Lung (tissue), 12 donors: ENCODE measurements around the gene STMN1. TPM values are rescaled to one million over a fixed set of nuclear protein-coding genes. Genes with fewer than 3 reads are reported as not detected.

Experiments
- ATAC-seq: fragments of 200-7000 bp; cut with Tn5 transposase; one replicate; pipeline ENCODE4 v1.9.1; 2020; ENCODE audit warnings: moderate number of reproducible peaks; ENCODE audit not compliant: insufficient read depth, low FRiP score
- DNase-seq, 3 donors: peaks; one replicate each; pipeline ENCODE4 v3.0.0-alpha.2; 2013 to 2017
- H3K27ac ChIP-seq, 2 donors: one replicate each; pipeline ENCODE4 v1.5.1; 2013; ENCODE audit warnings: mild to moderate bottlenecking in 2 of 2, moderate library complexity in 2 of 2, control low read depth in 1 of 2, inconsistent platforms in 1 of 2, low read depth in 1 of 2, low read length in 1 of 2
- H3K27me3 ChIP-seq, 3 donors: one replicate each; pipeline ENCODE4 v1.5.1; 2013; ENCODE audit warnings: low read length in 2 of 3; ENCODE audit not compliant: control insufficient read depth in 3 of 3, insufficient read depth in 3 of 3
- H3K36me3 ChIP-seq, 4 donors: one replicate each; pipeline ENCODE4 v1.5.1; 2013; ENCODE audit warnings: low read length in 4 of 4, mild to moderate bottlenecking in 1 of 4, moderate library complexity in 1 of 4; ENCODE audit not compliant: control insufficient read depth in 4 of 4, insufficient read depth in 4 of 4
- H3K4me1 ChIP-seq, 5 donors: one replicate each; pipeline ENCODE4 v1.5.1; 2013; ENCODE audit warnings: low read length in 5 of 5, mild to moderate bottlenecking in 2 of 5, moderate library complexity in 1 of 5; ENCODE audit not compliant: control insufficient read depth in 5 of 5, insufficient read depth in 5 of 5
- H3K4me3 ChIP-seq: one replicate; pipeline ENCODE4 v1.5.1; 2013; ENCODE audit warnings: mild to moderate bottlenecking, control low read depth, moderate library complexity
- H3K9ac ChIP-seq, 2 donors: one replicate each; pipeline ENCODE4 v1.5.1; 2013; ENCODE audit warnings: low read length in 2 of 2, control low read depth in 1 of 2; ENCODE audit not compliant: insufficient read depth in 1 of 2
- H3K9me3 ChIP-seq, 4 donors: one replicate each; pipeline ENCODE4 v1.5.1; 2013; ENCODE audit warnings: low read length in 3 of 4, mild to moderate bottlenecking in 1 of 4, moderate library complexity in 1 of 4; ENCODE audit not compliant: control insufficient read depth in 4 of 4, insufficient read depth in 3 of 4
- CTCF ChIP-seq: IDR thresholded peaks from 2 replicates; pipeline ENCODE4 v1.5.1; 2012; ENCODE audit warnings: mild to moderate bottlenecking; ENCODE audit errors: control extremely low read depth, extremely low read depth
- WGBS, 2 donors: extraction: QIAGEN DNeasy Blood & Tissue Kit; methylation state at CpG; one replicate each; pipeline ENCODE4 v1.1.7; 2013; 5-methylcytosine and 5-hydroxymethylcytosine counted together
- polyA plus RNA-seq, 2 donors: library from polyadenylated mRNA; stranded (reverse); fragments of 200-250 nt; gene quantifications; one replicate each; pipeline ENCODE4 v1.2.1, GENCODE V29; 2013
- total RNA-seq, 2 donors: library from RNA; depleted of rRNA in 1 of 2; stranded (reverse); fragments of >200 nt in 1 of 2; gene quantifications; one replicate each; pipeline ENCODE4 v1.2.1, GENCODE V29; 2014 to 2021
- donor health status: control.
- donor health status: control.
- donor health status: Bipolar disorder and iron deficiency.
- donor health status: healthy.
- donor health status: DM: yes; HTN: yes; CAD: no.

The STMN1 gene
- total and polyA plus RNA-seq, 4 donors, result 18.5 to 118 (median 51.3) TPM

GRCh38 chr1:25890239-25891034, 15.8 kb downstream of the STMN1 start:
- DNase-seq (peak in 1 of 3 donors; percentile 30), ATAC-seq (no peak)
- Histone ChIP-seq H3K27ac (peak overlapping the region in 1 of 2 donors; percentile 59), H3K36me3 (peaks cover 0 to 12% (median 1%) of the 10 kb centered on the region in 4 donors), H3K4me3 (no peak overlapping the region), H3K27me3 (no peaks in the 10 kb centered on the region), H3K9me3 (no peaks in the 10 kb centered on the region), H3K9ac (no peak overlapping the region), H3K4me1 (peaks cover 0 to 28% (median 4%) of the 10 kb centered on the region in 5 donors)
- WGBS, 2 donors, result 74 to 84% methylated on average over 10 of the region's 10 CpGs
- no peak for TF ChIP-seq CTCF

GRCh38 chr1:25889470-25889869, 16.7 kb downstream of the STMN1 start:
- ATAC-seq (no peak), DNase-seq (no peak)
- TF ChIP-seq CTCF, result no peak
- no peaks in the 10 kb centered on the region for H3K9me3 ChIP-seq
- 81 to 94% methylated on average over 3 of the region's 3 CpGs for WGBS, 2 donors
- no peak overlapping the region for H3K9ac ChIP-seq
- no peaks in the 10 kb centered on the region for H3K27me3 ChIP-seq
- H3K4me3 ChIP-seq, result no peak overlapping the region
- peak overlapping the region in 1 of 2 donors; percentile 59 for H3K27ac ChIP-seq
- peaks cover 0 to 12% (median 1%) of the 10 kb centered on the region in 4 donors for H3K36me3 ChIP-seq
- H3K4me1 ChIP-seq, result peaks cover 0 to 28% (median 4%) of the 10 kb centered on the region in 5 donors

- 81 to 95% methylated on average over 7 of the region's 7 CpGs for WGBS, 2 donors
- TF ChIP-seq CTCF, result no peak
- Histone ChIP-seq H3K9me3 (no peaks in the 10 kb centered on the region), H3K27me3 (no peaks in the 10 kb centered on the region), H3K27ac (no peak overlapping the region), H3K9ac (no peak overlapping the region), H3K4me1 (peaks cover 0 to 24% (median 4%) of the 10 kb centered on the region in 5 donors), H3K4me3 (no peak overlapping the region), H3K36me3 (peaks cover 0 to 8% (median 0%) of the 10 kb centered on the region in 4 donors)
- DNase-seq (no peak), ATAC-seq (no peak)
Observed at GRCh38 chr1:25888426-25888987, 17.7 kb downstream of the STMN1 start.
